DMS53 (cell line): ENCODE data around the gene CST9.
"Not testable (repeated sequence)": the region's sequence is repeated elsewhere in the genome, so short reads cannot be mapped to it uniquely, and the experiment has no call there.

ENCODE experiments used
- DNase-seq: peaks from one replicate; lab custom pipeline; 2025; lab: John Stamatoyannopoulos, UW

Gene CST9

DNA sequence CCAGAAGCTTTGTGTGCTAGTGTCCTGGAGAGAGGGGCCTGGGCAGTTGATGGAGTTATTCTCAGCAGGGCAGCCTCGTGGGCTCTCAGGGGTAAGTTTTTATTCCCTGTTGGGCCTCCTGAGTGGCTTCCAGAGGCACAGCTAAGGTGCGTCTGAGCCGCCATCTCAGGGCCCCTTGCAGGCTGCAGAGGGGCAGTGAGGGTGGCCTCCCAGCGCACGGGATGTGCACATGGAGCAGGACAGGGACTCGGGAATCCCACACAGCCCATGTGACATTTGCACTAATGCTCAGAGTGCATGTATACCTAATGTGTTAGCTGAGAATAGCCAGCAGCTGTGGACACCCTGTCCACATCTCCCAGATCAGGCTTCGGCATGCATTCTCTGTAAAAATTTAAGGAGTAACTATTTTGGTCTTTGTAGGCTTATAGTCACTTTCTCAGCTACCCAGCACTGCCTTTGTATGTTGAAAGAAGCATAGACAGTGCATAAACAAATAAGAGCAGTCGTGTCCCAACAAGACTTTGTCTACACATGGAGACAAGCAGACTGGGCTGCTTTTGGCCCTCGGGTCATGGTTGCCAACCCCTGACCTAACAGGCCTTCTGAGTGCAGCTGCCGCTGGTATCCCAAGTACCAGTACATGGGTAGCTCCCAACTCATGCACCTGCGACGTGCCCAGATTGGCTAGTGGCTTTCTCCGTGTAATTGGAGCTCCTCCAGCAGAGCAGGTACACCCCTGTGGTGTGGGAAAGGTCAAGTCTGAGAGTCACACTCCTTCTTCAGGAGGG is 18.8 kb downstream of the CST9 start:
- DNase-seq, result no peak

GRCh38 chr20:23585808-23586734 is 19.6 kb downstream of the CST9 start:
- no peak for DNase-seq

- DNase-seq, result no peak
These were observed 20.3 kb downstream of the CST9 start for GRCh38 chr20:23585449-23585807.

GRCh38 chr20:23584434-23585199 is 21.1 kb downstream of the CST9 start:
- DNase-seq, result no peak

DNA sequence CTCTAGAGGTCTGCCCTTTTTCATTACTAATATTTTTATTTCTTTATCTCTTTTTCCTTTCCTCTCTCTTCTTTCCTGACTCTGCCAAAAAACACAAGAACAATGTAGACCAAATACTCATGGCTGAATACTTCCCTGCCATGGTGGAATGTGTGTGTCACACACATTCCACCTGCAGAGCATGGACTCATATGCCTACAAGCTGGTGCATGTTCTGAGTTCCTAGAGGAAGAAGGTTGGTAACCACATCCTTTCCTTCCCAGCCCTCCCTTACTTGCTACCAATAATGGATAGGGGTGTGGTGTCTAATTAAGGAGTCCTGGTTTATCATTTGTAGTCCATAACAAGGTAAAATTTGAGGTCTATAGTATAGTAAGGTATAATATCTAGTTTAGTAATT is 22.2 kb downstream of the CST9 start:
- no peak for DNase-seq

DNA sequence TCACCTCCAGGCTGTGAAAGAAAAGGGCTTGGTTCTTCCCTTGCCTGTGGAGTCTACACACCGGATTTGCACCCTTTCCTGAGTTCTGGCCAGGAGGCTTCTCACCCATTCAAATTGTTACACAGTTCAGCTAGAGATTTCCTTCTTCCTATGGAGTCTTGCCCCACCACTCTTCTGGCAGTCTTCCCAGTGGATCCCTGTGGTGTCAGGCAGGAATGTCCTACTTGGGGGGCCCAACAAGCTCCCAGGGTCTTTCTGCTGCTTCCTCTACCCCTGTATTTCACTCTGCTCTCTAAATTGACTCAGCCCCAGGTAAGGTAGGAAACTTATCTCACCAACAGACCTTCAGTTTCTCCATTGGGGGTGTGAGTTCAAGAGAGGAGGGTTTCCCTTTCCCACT is 23.4 kb downstream of the CST9 start:
- DNase-seq, result no peak

DNA sequence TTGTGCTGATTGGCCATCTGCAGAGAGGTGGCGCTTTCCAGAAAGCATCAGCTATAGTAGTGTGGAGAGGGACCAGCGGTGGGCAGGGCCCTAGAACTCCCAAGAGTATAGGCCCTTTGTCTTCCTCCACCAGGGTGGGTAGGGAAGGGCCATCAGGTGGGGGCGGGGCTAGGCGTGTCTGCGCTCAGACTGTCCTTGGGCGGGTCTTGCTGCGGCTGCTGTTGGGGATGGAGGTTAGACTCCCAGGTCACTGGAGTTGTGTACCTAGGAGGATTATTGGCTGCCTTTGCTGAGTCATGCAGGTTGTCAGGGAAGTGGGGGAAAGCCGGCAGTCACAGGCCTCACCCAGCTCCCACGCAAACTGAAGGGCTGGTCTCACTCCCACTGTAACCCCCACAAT is 23.9 kb downstream of the CST9 start:
- not testable (repeated sequence) for DNase-seq

DNA sequence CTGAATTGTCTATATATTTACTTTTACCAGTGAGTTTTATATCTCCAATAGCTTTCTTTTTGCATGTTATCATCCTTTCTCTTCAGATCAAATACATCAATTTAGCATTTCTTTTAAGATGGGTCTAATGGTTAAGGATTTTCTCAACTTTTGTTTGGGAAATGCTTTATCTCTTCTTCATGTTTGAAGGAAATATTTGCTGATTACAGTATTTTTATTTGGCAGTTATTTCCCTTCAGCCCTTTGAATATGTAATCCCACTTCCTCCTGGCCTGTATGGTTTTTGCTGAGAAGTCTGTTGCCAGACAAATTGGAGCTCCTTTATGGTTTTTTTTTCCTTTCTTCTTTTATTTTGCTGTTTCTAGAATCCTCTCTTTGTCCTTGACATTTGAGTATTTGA is 30.7 kb downstream of the CST9 start:
- DNase-seq, result no peak

DNA sequence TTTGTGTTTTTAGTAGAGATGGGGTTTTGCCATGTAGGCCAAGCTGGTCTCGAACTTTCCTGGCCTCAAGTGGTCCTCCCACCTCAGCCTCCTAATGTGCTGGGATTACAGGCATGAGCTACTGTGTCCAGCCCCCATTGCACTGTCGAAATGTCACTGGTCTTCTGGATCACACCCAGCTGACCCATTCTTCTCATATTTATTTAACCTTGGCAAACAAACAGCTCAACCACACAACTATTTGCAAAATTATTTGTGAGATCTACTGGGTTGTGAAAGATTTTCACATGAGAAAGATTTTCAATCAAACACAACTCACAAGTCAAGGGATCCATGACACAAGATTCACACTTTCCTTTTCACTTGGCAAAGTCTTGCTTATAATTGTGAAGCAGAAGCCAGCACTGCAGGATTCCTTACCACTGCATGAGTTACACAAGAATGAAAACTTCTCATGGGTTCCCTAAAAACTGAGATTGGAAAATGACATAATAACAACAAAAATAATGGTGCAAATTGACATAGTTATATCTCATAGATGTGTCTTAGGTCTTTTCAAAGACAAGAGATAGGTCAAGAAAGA is 35.4 kb downstream of the CST9 start:
- no peak for DNase-seq

- DNase-seq, result no peak
These were observed 36.1 kb downstream of the CST9 start for GRCh38 chr20:23569570-23569969.

DNA sequence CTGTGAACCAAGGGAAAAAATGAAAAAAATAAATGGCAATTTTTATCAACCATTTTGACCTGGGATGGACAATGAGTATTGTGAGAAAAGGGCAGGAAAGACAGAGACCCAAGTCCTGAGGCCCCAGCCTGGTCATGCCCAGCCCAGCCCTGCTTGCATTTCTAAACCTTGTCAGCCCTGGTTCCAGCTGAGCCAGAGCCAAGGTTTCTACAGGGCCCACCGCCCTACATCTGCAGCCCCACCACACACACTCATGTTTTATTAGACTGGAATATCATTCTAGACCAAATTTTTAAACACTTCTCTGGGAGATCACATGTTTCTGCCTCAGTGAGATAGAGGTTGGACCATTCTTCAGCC is 36.8 kb downstream of the CST9 start:
- DNase-seq, result no peak

DNA sequence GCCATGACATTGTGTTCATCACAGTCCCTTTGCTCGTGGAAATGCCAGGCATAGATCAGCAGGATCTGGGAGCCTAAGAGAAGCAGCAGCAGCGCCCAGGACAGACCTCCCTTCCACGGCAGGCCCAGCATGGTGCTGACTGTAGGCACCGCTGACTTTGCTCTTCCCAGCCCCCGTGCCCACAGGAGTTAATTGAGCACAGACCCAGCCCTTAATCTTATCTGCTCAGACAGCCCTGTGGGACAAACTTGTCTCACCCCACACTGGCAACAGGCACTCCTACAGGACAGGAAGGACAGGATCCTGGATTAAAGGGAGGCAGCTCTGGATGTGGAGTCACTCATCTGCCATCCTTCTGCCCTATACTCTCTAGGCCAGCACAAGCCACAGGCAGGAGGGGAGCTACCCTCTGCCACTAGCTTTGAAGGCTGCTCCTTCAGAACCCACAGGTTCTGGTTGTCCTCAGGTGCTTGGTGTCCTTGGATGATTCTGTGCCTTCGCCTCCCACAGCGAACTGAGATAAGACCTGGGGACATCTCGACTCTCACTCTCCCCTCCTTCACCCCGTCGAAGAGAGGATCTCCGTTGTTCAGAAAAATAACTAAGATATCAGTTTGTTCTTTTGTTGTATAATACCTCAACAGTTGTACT is 37.3 kb downstream of the CST9 start, which contains the start of gene CST9L:
Gene CST9L (minus strand): TSS at position 165 of the 651 bp plus-strand sequence. CDS start 34 bp downstream, at position 131.
- no peak for DNase-seq

DNA sequence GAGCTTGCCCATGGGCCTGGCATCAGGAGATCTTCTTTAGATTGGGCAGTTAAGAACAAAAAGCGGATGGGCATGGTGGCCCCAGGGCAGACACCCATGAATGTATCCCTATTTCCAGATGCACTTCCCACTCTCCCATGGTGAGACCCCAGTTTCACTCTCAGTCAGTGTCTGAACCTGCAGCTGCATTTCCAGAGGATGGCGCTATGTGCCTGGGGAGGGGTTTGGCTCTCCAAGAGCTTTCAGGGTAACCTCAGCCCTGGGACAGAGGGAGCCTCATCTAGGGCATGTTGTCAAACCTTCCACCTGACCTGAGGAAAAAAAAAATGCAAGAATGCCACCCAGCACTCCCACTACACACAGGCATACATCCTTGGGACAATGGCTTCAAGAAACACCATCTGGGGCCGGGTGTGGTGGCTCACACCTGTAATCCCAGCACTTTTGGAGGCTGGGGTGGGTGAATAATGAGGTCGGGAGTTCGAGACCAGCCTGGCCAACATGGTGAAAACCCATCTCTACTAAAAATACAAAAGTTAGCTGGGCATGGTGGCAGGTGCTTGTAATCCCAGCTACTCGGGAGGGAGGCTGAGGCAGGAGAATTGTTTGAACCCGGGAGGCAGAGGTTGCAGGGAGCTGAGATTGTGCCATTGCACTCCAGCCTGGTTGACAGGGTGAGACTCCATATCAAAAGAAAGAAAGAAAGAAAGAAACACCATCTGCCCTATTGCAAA is 39.4 kb downstream of the CST9 start:
- no peak for DNase-seq

DNA sequence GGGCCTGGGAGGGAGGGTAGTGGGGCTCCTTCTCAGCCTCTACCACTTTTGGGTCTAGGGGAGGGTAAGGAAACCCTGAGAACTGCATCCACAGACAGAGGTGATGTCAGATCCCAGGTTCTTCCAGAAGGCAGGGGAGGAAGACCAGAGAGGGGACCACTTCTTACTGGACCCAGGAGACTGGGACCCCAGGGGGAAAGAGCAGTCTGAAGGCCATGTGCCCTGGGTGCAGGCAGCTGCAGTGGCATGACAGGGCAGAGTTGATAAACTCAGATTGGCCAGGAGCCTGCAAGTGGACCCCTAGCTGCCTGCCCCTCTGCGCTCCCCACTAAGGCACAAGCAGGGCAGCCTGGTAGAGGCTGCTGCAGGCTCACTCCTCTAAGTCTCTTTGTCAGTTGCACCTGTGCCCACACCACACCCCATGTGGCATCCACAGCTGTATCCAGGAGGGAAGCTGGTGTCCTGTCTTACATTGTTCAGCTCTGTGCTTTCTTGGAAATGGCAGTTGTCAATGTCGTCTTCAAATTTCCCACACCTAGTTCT is 40.1 kb downstream of the CST9 start:
- DNase-seq, result no peak

GRCh38 chr20:23564927-23565326 is 40.8 kb downstream of the CST9 start:
- DNase-seq, result no peak

DNA sequence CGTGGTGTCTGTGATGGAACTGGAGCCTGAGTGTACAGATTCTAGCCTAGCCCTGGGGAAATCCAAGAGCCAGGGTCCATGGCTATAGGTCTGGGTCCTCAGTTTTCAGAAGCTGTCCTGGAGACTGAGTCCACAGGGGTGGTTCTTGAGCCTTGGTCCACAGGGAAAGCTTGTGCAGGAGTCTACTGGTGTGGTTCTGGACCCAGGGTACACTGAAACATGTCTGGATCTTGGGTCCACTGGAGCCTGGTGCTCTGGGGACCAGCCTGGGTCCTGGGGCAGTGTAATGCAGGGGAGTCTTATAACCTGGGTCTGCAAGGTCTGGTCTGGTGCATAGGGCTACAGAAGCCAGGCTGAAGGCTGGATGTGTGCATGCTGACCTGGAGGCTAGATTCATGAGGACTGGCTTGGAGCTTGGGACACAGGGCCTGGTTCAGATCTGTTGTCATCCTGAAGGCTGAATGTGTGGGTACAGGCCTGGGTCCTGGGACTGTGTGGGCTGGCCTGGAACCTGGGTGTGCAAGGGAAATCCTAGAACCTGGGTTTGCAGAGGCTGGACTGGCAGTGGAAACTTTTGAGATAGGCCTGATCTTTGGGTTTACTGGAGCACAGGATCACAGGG is 42.9 kb downstream of the CST9 start:
- no peak for DNase-seq

DNA sequence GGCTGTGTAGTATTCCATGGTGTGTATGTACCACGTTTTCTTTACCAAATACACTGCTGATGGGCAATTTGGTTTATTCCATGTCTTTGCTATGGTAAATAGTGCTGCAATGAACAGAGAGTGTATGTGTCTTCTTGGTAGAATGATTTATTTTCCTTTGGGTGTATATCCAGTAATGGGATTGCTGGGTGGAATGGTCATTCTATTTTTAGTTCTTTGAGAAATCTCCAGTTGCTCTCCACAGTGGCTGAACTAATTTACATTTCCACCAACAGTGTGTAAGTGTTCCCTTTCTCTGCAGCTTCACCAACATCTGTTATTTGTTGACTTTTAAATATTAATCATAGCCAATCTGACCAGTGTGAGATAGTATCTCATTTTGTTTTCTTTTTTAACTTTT is 51.3 kb downstream of the CST9 start:
- DNase-seq, result no peak
